ENCODE data around the gene ATG9B. TPM values are rescaled to one million over a fixed set of nuclear protein-coding genes. Genes with fewer than 3 reads are reported as not detected.

The ATG9B gene
- total RNA-seq, 1 experiment from 2014 or later = 13.7 TPM

- Histone ChIP-seq H3K27ac (no peak overlapping the region), H3K36me3 (ENCODE audit: low read depth) (no peaks in the 10 kb centered on the region), H3K4me2 (no peak overlapping the region), H2AFZ (no peak overlapping the region), H3K4me3 (no peak overlapping the region), H3K9me3 (ENCODE audit: insufficient read depth, low read depth) (no peaks in the 10 kb centered on the region), H3F3A (ENCODE audit: insufficient read depth, low read depth) (peaks cover 11% of the 10 kb centered on the region), H3K4me1 (replicated peaks; ENCODE audit: insufficient read depth) (peaks cover 26% of the 10 kb centered on the region), H4K20me1 (ENCODE audit: insufficient read depth) (no peaks in the 10 kb centered on the region), H3K27me3 (ENCODE audit: insufficient read depth, low read depth) (no peaks in the 10 kb centered on the region), H3K9me2 (ENCODE audit: insufficient read depth) (no peaks in the 10 kb centered on the region), H3K79me2 (ENCODE audit: low read depth) (no peaks in the 10 kb centered on the region)
- no TSS peak for BruUV-seq (replicated peaks)
- intact Hi-C loops (cut with micrococcal nuclease; ENCODE audit: unreplicated experiment) = no loop called here
- CTCF ChIA-PET = interaction anchor here (0.5 to 0.6 kb wide), 2 partner anchors 74 to 304 kb away, joined by 8 to 11 read pairs; no protein-coding TSS in a partner anchor
- POLR2A ChIA-PET (ENCODE audit: unreplicated experiment) = interaction anchor here (0.6 kb wide), 1 partner anchor 94 kb away, joined by 27 read pairs; no protein-coding TSS in a partner anchor
- TF ChIP-seq CTCF (conservative IDR thresholded peaks at IDR 0.05) (no peak), EZH2 (IDR thresholded peaks at IDR 0.05; ENCODE audit: low read depth) (no peak)
- no peak for DNase-seq
Measured at GRCh38 chr7:151011097-151011409, 13.2 kb downstream of the ATG9B start.

GRCh38 chr7:151010307-151011096 lies 13.8 kb downstream of the ATG9B start:
- Histone ChIP-seq H2AFZ (no peak overlapping the region), H3K36me3 (ENCODE audit: low read depth) (no peaks in the 10 kb centered on the region), H4K20me1 (ENCODE audit: insufficient read depth) (no peaks in the 10 kb centered on the region), H3K9me2 (ENCODE audit: insufficient read depth) (no peaks in the 10 kb centered on the region), H3K4me2 (no peak overlapping the region), H3F3A (ENCODE audit: insufficient read depth, low read depth) (peaks cover 8% of the 10 kb centered on the region), H3K9me3 (ENCODE audit: insufficient read depth, low read depth) (no peaks in the 10 kb centered on the region), H3K27me3 (ENCODE audit: insufficient read depth, low read depth) (no peaks in the 10 kb centered on the region), H3K4me3 (no peak overlapping the region), H3K4me1 (replicated peaks; ENCODE audit: insufficient read depth) (peaks cover 26% of the 10 kb centered on the region), H3K27ac (no peak overlapping the region), H3K79me2 (ENCODE audit: low read depth) (no peaks in the 10 kb centered on the region)
- BruUV-seq (replicated peaks) = no TSS peak
- DNase-seq = peak in 1 of 2 experiments; percentile 27
- TF ChIP-seq CTCF (conservative IDR thresholded peaks at IDR 0.05) (no peak), EZH2 (IDR thresholded peaks at IDR 0.05; ENCODE audit: low read depth) (no peak)
- intact Hi-C loops (cut with micrococcal nuclease; ENCODE audit: unreplicated experiment) = no loop called here
- POLR2A ChIA-PET (ENCODE audit: unreplicated experiment) = no interaction called here
- CTCF ChIA-PET = interaction anchor here (0.5 to 1.0 kb wide), 3 partner anchors 45 to 102 kb away, joined by 3 to 11 read pairs (median 4); no protein-coding TSS in a partner anchor

GRCh38 chr7:151010037-151010306 lies 14.3 kb downstream of the ATG9B start:
- no peak overlapping the region for H3K27ac ChIP-seq
- TF ChIP-seq CTCF (conservative IDR thresholded peaks at IDR 0.05) (no peak), EZH2 (IDR thresholded peaks at IDR 0.05; ENCODE audit: low read depth) (no peak)
- no peaks in the 10 kb centered on the region for H3K9me2 ChIP-seq (ENCODE audit: insufficient read depth)
- no peaks in the 10 kb centered on the region for H4K20me1 ChIP-seq (ENCODE audit: insufficient read depth)
- H3K4me2 ChIP-seq = no peak overlapping the region
- H3K4me1 ChIP-seq (replicated peaks; ENCODE audit: insufficient read depth) = peaks cover 26% of the 10 kb centered on the region
- no peak for DNase-seq
- intact Hi-C loops (cut with micrococcal nuclease; ENCODE audit: unreplicated experiment) = no loop called here
- ChIA-PET CTCF (interaction anchor here (0.6 to 1.0 kb wide), 3 partner anchors 14 to 45 kb away, joined by 3 to 7 read pairs (median 4); partner anchors contain the start of gene ATG9B), POLR2A (ENCODE audit: unreplicated experiment) (interaction anchor here (0.6 kb wide), 1 partner anchor 18 kb away, joined by 21 read pairs; the partner anchor contains the start of gene ABCB8)
- no TSS peak for BruUV-seq (replicated peaks)
- no peaks in the 10 kb centered on the region for H3K9me3 ChIP-seq (ENCODE audit: insufficient read depth, low read depth)
- H3K36me3 ChIP-seq (ENCODE audit: low read depth) = no peaks in the 10 kb centered on the region
- no peak overlapping the region for H3K4me3 ChIP-seq
- H3K79me2 ChIP-seq (ENCODE audit: low read depth) = no peaks in the 10 kb centered on the region
- no peak overlapping the region for H2AFZ ChIP-seq
- H3F3A ChIP-seq (ENCODE audit: insufficient read depth, low read depth) = peaks cover 4% of the 10 kb centered on the region
- H3K27me3 ChIP-seq (ENCODE audit: insufficient read depth, low read depth) = no peaks in the 10 kb centered on the region
